HepG2 (cell line): ENCODE data around the gene CAVIN1. TPM values are rescaled to one million over a fixed set of nuclear protein-coding genes. Genes with fewer than 3 reads are reported as not detected.

Experiments used
- CENPX ChIP-seq: sonication (generic); formaldehyde crosslinking; IDR thresholded peaks from 2 replicates; pipeline ENCODE4 v1.9.0; 2021; ENCODE audit warnings: mild to moderate bottlenecking, missing genetic modification reagents, moderate library complexity
- HOXA5 ChIP-seq: sonication (generic); formaldehyde crosslinking; IDR thresholded peaks from 2 replicates; pipeline ENCODE4 v1.4.0; 2020; ENCODE audit warnings: missing genetic modification reagents
- KDM5B ChIP-seq: sonication (generic); formaldehyde crosslinking; IDR thresholded peaks from 2 replicates; pipeline ENCODE4 v1.4.0; 2020; ENCODE audit warnings: missing genetic modification reagents, mild to moderate bottlenecking, borderline replicate concordance
- KLF12 ChIP-seq: sonication (generic); formaldehyde crosslinking; IDR thresholded peaks from 2 replicates; pipeline ENCODE4 v1.4.0; 2020; ENCODE audit warnings: missing genetic modification reagents, borderline replicate concordance
- MXI1 ChIP-seq: IDR thresholded peaks from 3 replicates; pipeline ENCODE4 v1.6.1; 2012; ENCODE audit warnings: low read depth, low read length, inconsistent platforms, borderline replicate concordance
- PTBP1 ChIP-seq: fragments of 200-400 bp; formaldehyde crosslinking; IDR thresholded peaks from 2 replicates; pipeline ENCODE4 v1.6.1; 2018; ENCODE audit warnings: low read length, low read depth; ENCODE audit not compliant: poor library complexity, severe bottlenecking
- RXRA ChIP-seq: sonication (generic); formaldehyde crosslinking; IDR thresholded peaks from 2 replicates; pipeline ENCODE4 v1.5.1; 2020; ENCODE audit warnings: missing genetic modification reagents
- ZNF337 ChIP-seq: sonication (generic); formaldehyde crosslinking; IDR thresholded peaks from 2 replicates; pipeline ENCODE4 v1.5.1; 2020; ENCODE audit warnings: missing genetic modification reagents, low read depth, mild to moderate bottlenecking, borderline replicate concordance
- ZNF850 ChIP-seq: sonication (generic); formaldehyde crosslinking; conservative IDR thresholded peaks from 2 replicates; pipeline ENCODE4 v1.9.0; 2021; ENCODE audit warnings: mild to moderate bottlenecking, missing genetic modification reagents
- polyA plus RNA-seq, 8 experiments: library from polyadenylated mRNA; depleted of rRNA in 3 of 8; stranded (reverse) in 7 of 8; unstranded in 1 of 8; fragments of >200 nt; fragmentation: Illumina TruSeq in 4 of 8; extraction: Trizol in 4 of 8; gene quantifications; 2 replicates each; pipeline versions ENCODE4 v1.2.1 to v1.2.3, GENCODE V29; 2011 to 2016; ENCODE audit warnings: low read depth in 4 of 8, missing spikeins in 1 of 8, mixed read lengths in 1 of 8; ENCODE audit not compliant: insufficient read depth in 1 of 8
- total RNA-seq, 5 experiments: library from RNA; depleted of rRNA; stranded (reverse); fragments of >200 nt; fragmentation: Illumina TruSeq; extraction: Trizol; gene quantifications; 2 replicates each; pipeline ENCODE4 v1.2.3, GENCODE V29; 2016; ENCODE audit warnings: low read depth in 1 of 5
- TF ChIP-seq, protein P1 (sequence below), 2 experiments: sonication (generic) in 1 of 2; formaldehyde crosslinking in 1 of 2; IDR thresholded peaks; 2 replicates each; pipeline versions ENCODE4 v1.6.1 to v1.9.0; 2014 to 2022; ENCODE audit warnings: antibody characterized with exemption in 1 of 2, borderline replicate concordance in 1 of 2, inconsistent platforms in 1 of 2, low read depth in 1 of 2, missing genetic modification reagents in 1 of 2
- TF ChIP-seq, protein P2 (sequence below): sonication (generic); formaldehyde crosslinking; IDR thresholded peaks from 2 replicates; pipeline ENCODE4 v1.8.0; 2022; ENCODE audit warnings: missing genetic modification reagents, mild to moderate bottlenecking, borderline replicate concordance
- TF ChIP-seq, protein P3 (sequence below): sonication (generic); formaldehyde crosslinking; IDR thresholded peaks from 2 replicates; pipeline ENCODE4 v1.4.0; 2020; ENCODE audit warnings: missing genetic modification reagents, borderline replicate concordance
- TF ChIP-seq, protein P4 (sequence below): sonication (generic); formaldehyde crosslinking; IDR thresholded peaks from 2 replicates; pipeline ENCODE4 v1.4.0; 2020; ENCODE audit warnings: mild to moderate bottlenecking, missing genetic modification reagents
- TF ChIP-seq, protein P5 (sequence below): sonication (generic); formaldehyde crosslinking; IDR thresholded peaks from 2 replicates; pipeline ENCODE4 v1.8.0; 2022; ENCODE audit warnings: missing genetic modification reagents, mild to moderate bottlenecking, inconsistent platforms, borderline replicate concordance

CAVIN1 gene
- total and polyA plus RNA-seq, 2 of the 13 experiments (the other 11 are each of a cell fraction or from before 2014, with no cell fraction given) = 15.9 to 25.5 TPM

DNA sequence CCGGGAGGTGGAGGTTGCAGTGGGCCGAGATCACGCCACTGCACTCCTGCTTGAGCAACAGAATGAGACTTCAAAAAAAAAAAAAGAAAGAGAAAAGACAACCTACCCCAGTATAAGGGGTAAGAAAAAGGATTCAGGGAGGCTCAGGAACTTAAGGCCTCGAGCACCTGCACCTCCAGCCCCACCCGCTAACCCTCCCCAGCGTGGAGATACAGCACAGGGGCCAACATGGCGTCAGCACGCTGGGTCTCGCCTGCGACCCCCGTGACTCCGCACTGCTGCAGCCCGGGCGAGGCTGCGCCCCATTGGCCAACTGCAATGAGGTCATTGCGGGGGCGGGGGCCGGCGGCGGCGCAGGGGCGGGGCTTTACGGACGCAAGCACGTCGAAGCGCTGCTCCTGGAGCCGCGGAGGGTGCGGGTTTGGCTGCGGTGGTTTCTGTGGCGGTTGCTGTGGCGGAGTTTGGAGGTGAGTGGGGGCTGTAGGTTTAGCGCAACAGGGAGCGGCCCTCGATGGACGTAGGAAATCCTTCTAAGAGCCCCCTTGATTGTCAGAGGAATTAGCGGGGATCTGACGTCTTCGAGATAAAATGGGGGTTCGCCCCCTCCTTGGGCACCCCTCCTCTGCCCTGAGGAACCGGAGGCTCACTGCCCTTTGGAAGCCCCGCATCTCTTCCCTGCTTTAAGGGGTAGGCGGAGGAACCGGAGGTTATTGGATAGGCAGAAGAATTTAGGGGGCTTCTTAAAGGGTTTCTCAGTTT, 35.6 kb upstream of the CAVIN1 start, which contains the start of gene ATP6V0A1 (continued):
- TF ChIP-seq, protein P1, sequence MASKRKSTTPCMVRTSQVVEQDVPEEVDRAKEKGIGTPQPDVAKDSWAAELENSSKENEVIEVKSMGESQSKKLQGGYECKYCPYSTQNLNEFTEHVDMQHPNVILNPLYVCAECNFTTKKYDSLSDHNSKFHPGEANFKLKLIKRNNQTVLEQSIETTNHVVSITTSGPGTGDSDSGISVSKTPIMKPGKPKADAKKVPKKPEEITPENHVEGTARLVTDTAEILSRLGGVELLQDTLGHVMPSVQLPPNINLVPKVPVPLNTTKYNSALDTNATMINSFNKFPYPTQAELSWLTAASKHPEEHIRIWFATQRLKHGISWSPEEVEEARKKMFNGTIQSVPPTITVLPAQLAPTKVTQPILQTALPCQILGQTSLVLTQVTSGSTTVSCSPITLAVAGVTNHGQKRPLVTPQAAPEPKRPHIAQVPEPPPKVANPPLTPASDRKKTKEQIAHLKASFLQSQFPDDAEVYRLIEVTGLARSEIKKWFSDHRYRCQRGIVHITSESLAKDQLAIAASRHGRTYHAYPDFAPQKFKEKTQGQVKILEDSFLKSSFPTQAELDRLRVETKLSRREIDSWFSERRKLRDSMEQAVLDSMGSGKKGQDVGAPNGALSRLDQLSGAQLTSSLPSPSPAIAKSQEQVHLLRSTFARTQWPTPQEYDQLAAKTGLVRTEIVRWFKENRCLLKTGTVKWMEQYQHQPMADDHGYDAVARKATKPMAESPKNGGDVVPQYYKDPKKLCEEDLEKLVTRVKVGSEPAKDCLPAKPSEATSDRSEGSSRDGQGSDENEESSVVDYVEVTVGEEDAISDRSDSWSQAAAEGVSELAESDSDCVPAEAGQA (IDR thresholded peaks at IDR 0.05; ENCODE audit: low read depth) = peak; percentile 94
- TF ChIP-seq, protein P1 (CRISPR knock-in tag; IDR thresholded peaks at IDR 0.05; ENCODE audit: borderline replicate concordance) = no peak
- TF ChIP-seq RXRA = peak; percentile 47; the same call in 1 of the 2 replicates
- TF ChIP-seq CENPX (CRISPR knock-in tag) = no peak
- TF ChIP-seq KDM5B = peak; percentile 76; the same call in 1 of the 2 replicates
- peak; percentile 14; the same call in 1 of the 2 replicates for TF ChIP-seq ZNF850 (CRISPR knock-in tag)
- TF ChIP-seq, protein P2, sequence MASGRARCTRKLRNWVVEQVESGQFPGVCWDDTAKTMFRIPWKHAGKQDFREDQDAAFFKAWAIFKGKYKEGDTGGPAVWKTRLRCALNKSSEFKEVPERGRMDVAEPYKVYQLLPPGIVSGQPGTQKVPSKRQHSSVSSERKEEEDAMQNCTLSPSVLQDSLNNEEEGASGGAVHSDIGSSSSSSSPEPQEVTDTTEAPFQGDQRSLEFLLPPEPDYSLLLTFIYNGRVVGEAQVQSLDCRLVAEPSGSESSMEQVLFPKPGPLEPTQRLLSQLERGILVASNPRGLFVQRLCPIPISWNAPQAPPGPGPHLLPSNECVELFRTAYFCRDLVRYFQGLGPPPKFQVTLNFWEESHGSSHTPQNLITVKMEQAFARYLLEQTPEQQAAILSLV (CRISPR knock-in tag) = peak; percentile 85; the same call in 1 of the 2 replicates
- peak; percentile 91 for TF ChIP-seq KLF12 (CRISPR knock-in tag)
- TF ChIP-seq ZNF337 (CRISPR knock-in tag) = no peak
- TF ChIP-seq MXI1 = peak; percentile 66; the same call in 1 of the 3 replicates
- no peak for TF ChIP-seq PTBP1
- TF ChIP-seq HOXA5 (CRISPR knock-in tag) = peak; percentile 45; the same call in 1 of the 2 replicates
- TF ChIP-seq, protein P3, sequence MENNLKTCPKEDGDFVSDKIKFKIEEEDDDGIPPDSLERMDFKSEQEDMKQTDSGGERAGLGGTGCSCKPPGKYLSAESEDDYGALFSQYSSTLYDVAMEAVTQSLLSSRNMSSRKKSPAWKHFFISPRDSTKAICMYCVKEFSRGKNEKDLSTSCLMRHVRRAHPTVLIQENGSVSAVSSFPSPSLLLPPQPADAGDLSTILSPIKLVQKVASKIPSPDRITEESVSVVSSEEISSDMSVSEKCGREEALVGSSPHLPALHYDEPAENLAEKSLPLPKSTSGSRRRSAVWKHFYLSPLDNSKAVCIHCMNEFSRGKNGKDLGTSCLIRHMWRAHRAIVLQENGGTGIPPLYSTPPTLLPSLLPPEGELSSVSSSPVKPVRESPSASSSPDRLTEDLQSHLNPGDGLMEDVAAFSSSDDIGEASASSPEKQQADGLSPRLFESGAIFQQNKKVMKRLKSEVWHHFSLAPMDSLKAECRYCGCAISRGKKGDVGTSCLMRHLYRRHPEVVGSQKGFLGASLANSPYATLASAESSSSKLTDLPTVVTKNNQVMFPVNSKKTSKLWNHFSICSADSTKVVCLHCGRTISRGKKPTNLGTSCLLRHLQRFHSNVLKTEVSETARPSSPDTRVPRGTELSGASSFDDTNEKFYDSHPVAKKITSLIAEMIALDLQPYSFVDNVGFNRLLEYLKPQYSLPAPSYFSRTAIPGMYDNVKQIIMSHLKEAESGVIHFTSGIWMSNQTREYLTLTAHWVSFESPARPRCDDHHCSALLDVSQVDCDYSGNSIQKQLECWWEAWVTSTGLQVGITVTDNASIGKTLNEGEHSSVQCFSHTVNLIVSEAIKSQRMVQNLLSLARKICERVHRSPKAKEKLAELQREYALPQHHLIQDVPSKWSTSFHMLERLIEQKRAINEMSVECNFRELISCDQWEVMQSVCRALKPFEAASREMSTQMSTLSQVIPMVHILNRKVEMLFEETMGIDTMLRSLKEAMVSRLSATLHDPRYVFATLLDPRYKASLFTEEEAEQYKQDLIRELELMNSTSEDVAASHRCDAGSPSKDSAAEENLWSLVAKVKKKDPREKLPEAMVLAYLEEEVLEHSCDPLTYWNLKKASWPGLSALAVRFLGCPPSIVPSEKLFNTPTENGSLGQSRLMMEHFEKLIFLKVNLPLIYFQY = no peak
- TF ChIP-seq, protein P4, sequence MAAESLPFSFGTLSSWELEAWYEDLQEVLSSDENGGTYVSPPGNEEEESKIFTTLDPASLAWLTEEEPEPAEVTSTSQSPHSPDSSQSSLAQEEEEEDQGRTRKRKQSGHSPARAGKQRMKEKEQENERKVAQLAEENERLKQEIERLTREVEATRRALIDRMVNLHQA = no peak
- TF ChIP-seq, protein P5, sequence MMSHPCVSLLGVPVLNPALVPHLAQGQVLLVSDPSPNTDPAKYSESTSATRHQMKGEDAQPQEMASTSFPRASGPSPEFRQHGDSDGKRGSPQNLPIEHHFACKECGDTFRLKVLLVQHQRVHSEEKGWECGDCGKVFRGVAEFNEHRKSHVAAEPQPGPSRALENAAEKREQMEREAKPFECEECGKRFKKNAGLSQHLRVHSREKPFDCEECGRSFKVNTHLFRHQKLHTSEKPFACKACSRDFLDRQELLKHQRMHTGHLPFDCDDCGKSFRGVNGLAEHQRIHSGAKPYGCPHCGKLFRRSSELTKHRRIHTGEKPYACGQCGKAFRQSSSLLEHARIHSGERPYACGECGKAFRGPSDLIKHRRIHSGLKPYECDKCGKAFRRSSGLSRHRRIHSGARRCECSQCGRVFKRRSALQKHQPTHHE (CRISPR knock-in tag) = 0 out of 2 replicates have a peak, but pooled peaks have one; percentile 35
